Erythroblast (primary cell): ENCODE measurements around the gene HDGFL2.

ENCODE experiments used
- GATA1 ChIP-seq: IDR thresholded peaks from 2 replicates; pipeline ENCODE4 v1.6.1; 2011; ENCODE audit warnings: low read depth, mild to moderate bottlenecking, control low read depth, low read length, moderate library complexity
- POLR2A ChIP-seq: IDR thresholded peaks from 2 replicates; pipeline ENCODE4 v1.6.1; 2011; ENCODE audit warnings: mild to moderate bottlenecking, low read length

DNA sequence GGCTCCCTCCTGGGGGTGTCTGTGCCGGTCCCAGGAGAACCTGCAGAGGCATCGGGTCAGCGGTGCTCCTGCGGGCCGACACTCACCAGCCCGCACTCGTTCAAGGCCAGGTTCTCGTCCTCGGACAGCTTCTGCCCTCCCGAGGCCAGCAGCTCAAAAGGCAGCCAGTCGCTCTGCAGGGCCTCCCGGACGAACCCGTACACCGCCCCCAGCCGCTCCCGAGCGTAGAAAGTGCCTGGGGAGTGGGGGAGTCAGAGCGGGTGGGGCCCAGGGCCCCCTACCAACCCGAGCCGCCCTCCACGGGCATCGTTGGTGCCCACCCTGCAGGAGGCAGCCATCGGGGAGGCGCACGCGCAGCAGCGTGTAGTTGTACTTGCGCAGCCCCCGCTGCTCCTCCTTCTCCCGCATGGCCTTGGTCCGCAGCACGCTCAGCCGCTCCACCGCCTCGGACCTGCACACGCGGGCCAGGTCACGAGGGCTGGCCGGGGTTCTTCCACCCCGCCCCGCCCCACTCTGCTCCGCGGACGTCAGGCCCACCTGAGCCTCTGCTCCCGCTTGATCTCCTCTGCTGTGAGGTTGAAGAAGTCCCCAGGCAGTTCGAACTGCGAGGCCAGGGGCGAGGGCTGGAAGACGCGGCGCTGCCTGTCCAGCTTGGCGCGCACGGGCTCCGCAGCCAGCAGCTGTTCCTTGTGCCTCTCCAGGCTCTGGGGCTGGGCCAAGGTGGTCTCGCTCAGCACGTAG, 26.0 kb upstream of the HDGFL2 start:
- TF ChIP-seq POLR2A = no peak
- TF ChIP-seq GATA1 = no peak
